GM23338 (cell line): ENCODE measurements around the gene KRT15.

Source experiments
- CREB1 ChIP-seq: fragments of 250-450 bp; sonication (Bioruptor Pico); IDR thresholded peaks from 2 replicates; pipeline ENCODE4 v1.5.0; 2020; ENCODE audit warnings: low read depth, mild to moderate bottlenecking, moderate library complexity
- EZH2 ChIP-seq: fragments of 200-600 bp; sonication (generic); IDR thresholded peaks from one replicate; pipeline ENCODE4 v1.8.0; 2017; ENCODE audit warnings: antibody characterized with exemption, mild to moderate bottlenecking, low read depth; ENCODE audit not compliant: unreplicated experiment
- EZH2phosphoT487 ChIP-seq: fragments of 200-600 bp; sonication (generic); IDR thresholded peaks from one replicate; pipeline ENCODE4 v1.8.1; 2018; ENCODE audit warnings: antibody characterized with exemption; ENCODE audit not compliant: unreplicated experiment
- NANOG ChIP-seq: IDR thresholded peaks from 2 replicates; pipeline ENCODE4 v1.6.1; 2016; ENCODE audit warnings: antibody characterized with exemption, borderline replicate concordance
- POLR2AphosphoS5 ChIP-seq: IDR thresholded peaks from 2 replicates; pipeline ENCODE4 v1.6.1; 2016; ENCODE audit warnings: antibody characterized with exemption, low read depth
- REST ChIP-seq: IDR thresholded peaks from one replicate; pipeline ENCODE4 v1.6.1; 2018; ENCODE audit warnings: antibody characterized with exemption; ENCODE audit not compliant: unreplicated experiment
- ZNF462 ChIP-seq: fragments of 250-450 bp; sonication (Bioruptor Pico); IDR thresholded peaks from 2 replicates; pipeline ENCODE4 v1.5.0; 2020; ENCODE audit warnings: mild to moderate bottlenecking, moderate library complexity
- TF ChIP-seq, protein P1 (sequence below), 2 experiments: fragments of 200-600 bp in 1 of 2; sonication (generic) in 1 of 2; conservative IDR thresholded peaks; 2 replicates each; pipeline versions ENCODE4 v1.5.1 to v1.6.1; 2016 to 2017; ENCODE audit warnings: antibody characterized with exemption in 2 of 2, low read depth in 2 of 2, mild to moderate bottlenecking in 2 of 2, moderate library complexity in 1 of 2

DNA sequence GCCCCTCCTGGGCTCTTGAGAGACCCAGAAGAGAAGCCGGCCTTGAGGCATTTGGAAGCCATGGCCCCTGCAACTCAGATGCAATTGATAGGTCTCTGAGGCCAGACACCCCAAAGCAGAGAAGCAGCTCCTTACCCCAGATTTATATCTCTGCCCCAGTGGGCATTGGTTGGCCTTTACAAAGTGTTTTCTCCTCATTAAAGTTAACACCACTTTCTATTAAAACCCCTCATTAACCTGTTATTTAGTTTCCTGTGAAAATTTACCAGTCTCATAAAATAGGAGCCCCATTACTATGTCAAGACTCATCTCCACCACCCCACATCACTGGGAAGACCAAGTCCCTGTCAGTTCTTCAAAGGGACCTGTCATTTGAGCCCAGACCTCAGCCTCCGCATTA lies 37.7 kb downstream of the KRT15 start, which contains the start of gene KRT35:
- TF ChIP-seq CREB1 (CRISPR knock-in tag): no peak
- TF ChIP-seq POLR2AphosphoS5: no peak
- TF ChIP-seq EZH2: no peak
- TF ChIP-seq, protein P1, sequence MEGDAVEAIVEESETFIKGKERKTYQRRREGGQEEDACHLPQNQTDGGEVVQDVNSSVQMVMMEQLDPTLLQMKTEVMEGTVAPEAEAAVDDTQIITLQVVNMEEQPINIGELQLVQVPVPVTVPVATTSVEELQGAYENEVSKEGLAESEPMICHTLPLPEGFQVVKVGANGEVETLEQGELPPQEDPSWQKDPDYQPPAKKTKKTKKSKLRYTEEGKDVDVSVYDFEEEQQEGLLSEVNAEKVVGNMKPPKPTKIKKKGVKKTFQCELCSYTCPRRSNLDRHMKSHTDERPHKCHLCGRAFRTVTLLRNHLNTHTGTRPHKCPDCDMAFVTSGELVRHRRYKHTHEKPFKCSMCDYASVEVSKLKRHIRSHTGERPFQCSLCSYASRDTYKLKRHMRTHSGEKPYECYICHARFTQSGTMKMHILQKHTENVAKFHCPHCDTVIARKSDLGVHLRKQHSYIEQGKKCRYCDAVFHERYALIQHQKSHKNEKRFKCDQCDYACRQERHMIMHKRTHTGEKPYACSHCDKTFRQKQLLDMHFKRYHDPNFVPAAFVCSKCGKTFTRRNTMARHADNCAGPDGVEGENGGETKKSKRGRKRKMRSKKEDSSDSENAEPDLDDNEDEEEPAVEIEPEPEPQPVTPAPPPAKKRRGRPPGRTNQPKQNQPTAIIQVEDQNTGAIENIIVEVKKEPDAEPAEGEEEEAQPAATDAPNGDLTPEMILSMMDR (conservative IDR thresholded peaks at IDR 0.05; ENCODE audit: low read depth in 2 of 2): no peak
- no peak for TF ChIP-seq EZH2phosphoT487
- no peak for TF ChIP-seq REST
- TF ChIP-seq NANOG: no peak
- TF ChIP-seq ZNF462 (CRISPR knock-in tag): no peak
